HepG2 (cell line): ENCODE results near the gene RTEL1. TPM values are rescaled to one million over a fixed set of nuclear protein-coding genes. Genes with fewer than 3 reads are reported as not detected.
A peak's percentile ranks its signal among the peaks of the same experiment; 100 is the strongest.

Experiments
- CC2D1A ChIP-seq: sonication (generic); formaldehyde crosslinking; IDR thresholded peaks from 2 replicates; pipeline ENCODE4 v1.8.1; 2023; ENCODE audit warnings: mild to moderate bottlenecking, missing genetic modification reagents
- EP300 ChIP-seq, 3 experiments: sonication (generic) in 1 of 3; formaldehyde crosslinking in 1 of 3; IDR thresholded peaks; 2 replicates each; pipeline versions ENCODE4 v1.5.1 to v1.6.1; 2011 to 2020; ENCODE audit warnings: low read depth in 2 of 3, low read length in 2 of 3, borderline replicate concordance in 1 of 3, improper control_type of control experiment in 1 of 3, mild to moderate bottlenecking in 1 of 3, missing genetic modification reagents in 1 of 3, moderate library complexity in 1 of 3
- ERF ChIP-seq: IDR thresholded peaks from 2 replicates; pipeline ENCODE4 v1.6.1; 2018; ENCODE audit warnings: missing biosample characterization, missing genetic modification reagents
- HOXA7 ChIP-seq: sonication (generic); formaldehyde crosslinking; IDR thresholded peaks from 2 replicates; pipeline ENCODE4 v1.8.1; 2022; ENCODE audit warnings: mild to moderate bottlenecking, missing genetic modification reagents, moderate library complexity
- HOXA9 ChIP-seq: sonication (generic); formaldehyde crosslinking; IDR thresholded peaks from 2 replicates; pipeline ENCODE4 v1.8.1; 2022; ENCODE audit warnings: missing genetic modification reagents, mild to moderate bottlenecking, moderate library complexity, borderline replicate concordance
- KLF11 ChIP-seq: IDR thresholded peaks from 2 replicates; pipeline ENCODE4 v1.6.1; 2016; ENCODE audit warnings: missing compliant biosample characterization
- MATR3 ChIP-seq: sonication (generic); formaldehyde crosslinking; IDR thresholded peaks from 2 replicates; pipeline ENCODE4 v1.4.0; 2020; ENCODE audit warnings: missing genetic modification reagents
- MIER2 ChIP-seq: IDR thresholded peaks from 2 replicates; pipeline ENCODE4 v1.6.1; 2016; ENCODE audit warnings: missing biosample characterization, missing genetic modification reagents
- NBN ChIP-seq: fragments of 450-650 bp; conservative IDR thresholded peaks from 2 replicates; pipeline ENCODE4 v1.6.1; 2017
- NCOA1 ChIP-seq: sonication (generic); formaldehyde crosslinking; IDR thresholded peaks from 2 replicates; pipeline ENCODE4 v1.9.0; 2021; ENCODE audit warnings: missing genetic modification reagents
- NR2F1 ChIP-seq, 2 experiments: fragments of 450-650 bp in 1 of 2; formaldehyde crosslinking in 1 of 2; IDR thresholded peaks; 2 replicates each; pipeline versions ENCODE4 v1.5.0 to v1.6.1; 2016 to 2020; ENCODE audit warnings: mild to moderate bottlenecking in 1 of 2, missing compliant biosample characterization in 1 of 2, missing genetic modification reagents in 1 of 2, moderate library complexity in 1 of 2
- PTBP1 ChIP-seq: fragments of 200-400 bp; formaldehyde crosslinking; IDR thresholded peaks from 2 replicates; pipeline ENCODE4 v1.6.1; 2018; ENCODE audit warnings: low read length, low read depth; ENCODE audit not compliant: poor library complexity, severe bottlenecking
- SIX4 ChIP-seq: sonication (generic); formaldehyde crosslinking; IDR thresholded peaks from 2 replicates; pipeline ENCODE4 v1.4.0; 2020; ENCODE audit warnings: missing genetic modification reagents
- TBP ChIP-seq: sonication (generic); formaldehyde crosslinking; IDR thresholded peaks from 2 replicates; pipeline ENCODE4 v1.5.0; 2020; ENCODE audit warnings: missing genetic modification reagents
- THAP8 ChIP-seq: sonication (generic); formaldehyde crosslinking; IDR thresholded peaks from 2 replicates; pipeline ENCODE4 v1.5.1; 2020; ENCODE audit warnings: missing genetic modification reagents, mild to moderate bottlenecking, borderline replicate concordance
- ZBTB10 ChIP-seq: sonication (generic); formaldehyde crosslinking; IDR thresholded peaks from 2 replicates; pipeline ENCODE4 v1.4.0; 2020; ENCODE audit warnings: missing genetic modification reagents, borderline replicate concordance
- ZC3H13 ChIP-seq: sonication (generic); formaldehyde crosslinking; IDR thresholded peaks from 2 replicates; pipeline ENCODE4 v1.8.1; 2023; ENCODE audit warnings: mild to moderate bottlenecking, missing genetic modification reagents, moderate library complexity
- ZFP62 ChIP-seq: sonication (generic); formaldehyde crosslinking; IDR thresholded peaks from 2 replicates; pipeline ENCODE4 v1.4.0; 2020; ENCODE audit warnings: missing genetic modification reagents
- ZKSCAN1 ChIP-seq: fragments of 150-350 bp; IDR thresholded peaks from 2 replicates; pipeline ENCODE4 v1.6.1; 2014; ENCODE audit warnings: low read length
- ZNF317 ChIP-seq: sonication (generic); formaldehyde crosslinking; IDR thresholded peaks from 2 replicates; pipeline ENCODE4 v1.5.0; 2020; ENCODE audit warnings: mild to moderate bottlenecking, missing genetic modification reagents
- ZNF414 ChIP-seq: sonication (generic); formaldehyde crosslinking; IDR thresholded peaks from 2 replicates; pipeline ENCODE4 v1.5.0; 2020; ENCODE audit warnings: missing genetic modification reagents
- ZNF530 ChIP-seq: sonication (generic); formaldehyde crosslinking; IDR thresholded peaks from 2 replicates; pipeline ENCODE4 v1.5.0; 2020; ENCODE audit warnings: low read depth, mild to moderate bottlenecking, missing genetic modification reagents
- ZNF678 ChIP-seq: sonication (generic); formaldehyde crosslinking; IDR thresholded peaks from 2 replicates; pipeline ENCODE4 v1.4.0; 2020; ENCODE audit warnings: mild to moderate bottlenecking, missing genetic modification reagents
- ZNF713 ChIP-seq: sonication (generic); formaldehyde crosslinking; IDR thresholded peaks from 2 replicates; pipeline ENCODE4 v1.4.0; 2020; ENCODE audit warnings: mild to moderate bottlenecking, missing genetic modification reagents
- ZNF747 ChIP-seq: sonication (generic); formaldehyde crosslinking; IDR thresholded peaks from 2 replicates; pipeline ENCODE4 v1.8.1; 2023; ENCODE audit warnings: missing genetic modification reagents, mild to moderate bottlenecking, borderline replicate concordance
- ZNF780A ChIP-seq: sonication (generic); formaldehyde crosslinking; IDR thresholded peaks from 2 replicates; pipeline ENCODE4 v1.8.0; 2022; ENCODE audit warnings: mild to moderate bottlenecking, missing genetic modification reagents, moderate library complexity
- polyA plus RNA-seq, 8 experiments: library from polyadenylated mRNA; depleted of rRNA in 3 of 8; stranded (reverse) in 7 of 8; unstranded in 1 of 8; fragments of >200 nt; fragmentation: Illumina TruSeq in 4 of 8; extraction: Trizol in 4 of 8; gene quantifications; 2 replicates each; pipeline versions ENCODE4 v1.2.1 to v1.2.3, GENCODE V29; 2011 to 2016; ENCODE audit warnings: low read depth in 4 of 8, missing spikeins in 1 of 8, mixed read lengths in 1 of 8; ENCODE audit not compliant: insufficient read depth in 1 of 8
- total RNA-seq, 5 experiments: library from RNA; depleted of rRNA; stranded (reverse); fragments of >200 nt; fragmentation: Illumina TruSeq; extraction: Trizol; gene quantifications; 2 replicates each; pipeline ENCODE4 v1.2.3, GENCODE V29; 2016; ENCODE audit warnings: low read depth in 1 of 5
- TF ChIP-seq, protein P1 (sequence below): sonication (generic); formaldehyde crosslinking; IDR thresholded peaks from 2 replicates; pipeline ENCODE4 v1.4.0; 2020; ENCODE audit warnings: missing genetic modification reagents, low read depth, mild to moderate bottlenecking, borderline replicate concordance

The RTEL1 gene
- total and polyA plus RNA-seq, 2 of the 13 experiments (the other 11 are each of a cell fraction or from before 2014, with no cell fraction given): 21.8 to 36.4 TPM

DNA sequence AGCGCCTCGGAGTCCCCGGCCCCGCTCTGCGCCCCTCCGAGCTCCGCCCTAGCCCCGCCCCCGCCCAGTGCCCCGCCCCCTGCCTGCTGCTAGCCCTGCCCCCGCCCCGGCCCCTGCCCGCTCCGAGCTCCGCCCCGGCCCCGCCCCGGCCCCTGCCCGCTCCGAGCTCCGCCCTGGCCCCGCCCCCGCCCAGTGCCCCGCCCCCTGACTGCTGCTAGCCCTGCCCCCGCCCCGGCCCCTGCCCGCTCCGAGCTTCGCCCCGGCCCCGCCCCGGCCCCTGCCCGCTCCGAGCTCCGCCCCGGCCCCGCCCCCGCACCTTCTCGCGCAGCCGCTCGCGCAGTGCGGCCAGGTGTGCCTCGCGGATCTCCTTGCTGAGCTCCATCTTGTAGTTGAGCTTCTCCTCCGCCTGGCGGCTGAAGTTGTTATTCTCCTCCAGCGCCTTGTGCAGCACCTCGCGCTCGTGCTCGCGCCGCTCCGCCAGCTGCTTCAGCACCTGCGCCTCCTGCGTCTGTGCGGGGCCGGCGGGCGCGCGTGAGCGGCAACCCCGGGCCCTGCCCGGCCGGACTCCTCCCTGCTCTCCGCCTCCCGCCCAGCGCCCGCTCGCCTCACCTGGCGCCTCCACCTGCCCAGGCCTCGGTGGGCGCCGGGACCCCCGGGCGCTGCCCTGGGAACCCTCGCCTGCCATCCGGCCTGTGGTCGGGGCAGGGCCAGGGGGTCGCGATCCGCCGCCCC is 16.2 kb upstream of the RTEL1 start (continued):
- TF ChIP-seq ZBTB10 (CRISPR knock-in tag) (no peak), HOXA9 (CRISPR knock-in tag) (peak; percentile 41; the same call in 1 of the 2 replicates), MATR3 (CRISPR knock-in tag) (no peak), ZNF747 (no peak), ERF (CRISPR knock-in tag) (peak; percentile 64; the same call in 1 of the 2 replicates), CC2D1A (CRISPR knock-in tag) (no peak), ZNF678 (CRISPR knock-in tag) (no peak), HOXA7 (no peak), ZFP62 (CRISPR knock-in tag) (no peak), MIER2 (CRISPR knock-in tag) (peak; percentile 78), PTBP1 (no peak), TBP (CRISPR knock-in tag) (no peak; the same call in 1 of the 2 replicates), NBN (no peak), ZC3H13 (CRISPR knock-in tag) (peak; percentile 86; the same call in 1 of the 2 replicates), SIX4 (CRISPR knock-in tag) (no peak), ZNF317 (CRISPR knock-in tag) (no peak), ZNF530 (CRISPR knock-in tag) (no peak), ZNF713 (CRISPR knock-in tag) (no peak), ZNF780A (no peak), EP300 (IDR thresholded peaks at IDR 0.05; ENCODE audit: low read depth in 2 of 2, low read length in 2 of 2) (no peak), EP300 (CRISPR knock-in tag; IDR thresholded peaks at IDR 0.05; ENCODE audit: borderline replicate concordance) (no peak), KLF11 (CRISPR knock-in tag) (no peak), NR2F1 (CRISPR knock-in tag; IDR thresholded peaks at IDR 0.05) (no peak), ZKSCAN1 (no peak), NCOA1 (CRISPR knock-in tag) (no peak), THAP8 (CRISPR knock-in tag) (no peak), ZNF414 (CRISPR knock-in tag) (no peak)
- TF ChIP-seq, protein P1, sequence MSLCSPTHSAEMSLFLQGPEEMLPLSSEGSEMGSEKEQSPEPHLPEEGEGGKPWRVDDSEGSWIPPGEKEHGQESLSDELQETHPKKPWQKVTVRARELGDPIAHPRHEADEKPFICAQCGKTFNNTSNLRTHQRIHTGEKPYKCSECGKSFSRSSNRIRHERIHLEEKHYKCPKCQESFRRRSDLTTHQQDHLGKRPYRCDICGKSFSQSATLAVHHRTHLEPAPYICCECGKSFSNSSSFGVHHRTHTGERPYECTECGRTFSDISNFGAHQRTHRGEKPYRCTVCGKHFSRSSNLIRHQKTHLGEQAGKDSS (CRISPR knock-in tag): peak; percentile 80; the same call in 1 of the 2 replicates
